HG02623 (cell line): ENCODE data around the gene CNR2.
"Not testable (repeated sequence)": the region's sequence is repeated elsewhere in the genome, so short reads cannot be mapped to it uniquely, and the experiment has no call there.

ENCODE experiments used
- ATAC-seq: cut with Tn5 transposase; IDR thresholded peaks from one replicate; pipeline ENCODE4 v1.9.1; 2021; ENCODE audit warnings: moderate library complexity; ENCODE audit not compliant: unreplicated experiment

Gene CNR2

DNA sequence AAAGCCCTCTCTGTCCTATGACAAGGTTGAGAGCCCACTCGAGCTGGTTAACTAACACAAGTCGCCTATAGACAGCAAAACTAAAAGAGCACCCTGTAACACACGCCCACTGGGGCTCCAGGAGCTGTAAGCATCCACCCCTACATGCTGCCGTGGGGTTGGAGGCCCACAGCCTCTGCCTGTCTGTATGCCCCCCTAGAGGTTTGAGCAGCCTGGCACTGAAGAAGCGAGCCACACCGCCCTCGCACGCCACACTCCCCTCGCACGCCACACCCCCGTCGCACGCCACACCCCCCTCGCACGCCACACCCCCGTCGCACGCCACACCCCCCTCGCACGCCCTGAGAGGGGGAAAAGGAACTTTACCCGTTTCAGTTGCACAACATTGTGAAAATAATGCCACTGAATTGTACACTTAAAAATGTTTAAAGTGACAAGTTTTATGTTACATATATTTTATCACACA, 74.7 kb downstream of the CNR2 start:
- no peak for ATAC-seq

DNA sequence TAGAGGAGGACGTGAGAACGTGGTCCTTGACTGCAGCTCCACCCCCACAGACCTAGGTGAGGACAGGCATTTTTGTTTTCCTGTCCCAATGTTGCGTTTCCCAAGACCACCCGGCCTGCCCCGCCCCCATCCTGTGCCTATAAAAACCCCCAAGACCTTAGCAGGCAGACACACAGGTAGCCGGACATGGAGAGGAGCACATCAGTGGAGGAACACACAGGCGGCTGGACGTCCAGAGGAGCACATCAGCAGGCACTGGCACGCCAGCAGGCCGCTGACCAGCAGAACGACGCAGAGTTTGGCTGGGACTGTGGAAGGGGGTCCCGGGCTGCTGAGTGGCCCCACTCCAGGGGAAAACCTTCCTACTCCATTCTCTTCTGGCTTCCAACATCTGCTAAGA, 75.3 kb downstream of the CNR2 start:
- ATAC-seq: no peak

DNA sequence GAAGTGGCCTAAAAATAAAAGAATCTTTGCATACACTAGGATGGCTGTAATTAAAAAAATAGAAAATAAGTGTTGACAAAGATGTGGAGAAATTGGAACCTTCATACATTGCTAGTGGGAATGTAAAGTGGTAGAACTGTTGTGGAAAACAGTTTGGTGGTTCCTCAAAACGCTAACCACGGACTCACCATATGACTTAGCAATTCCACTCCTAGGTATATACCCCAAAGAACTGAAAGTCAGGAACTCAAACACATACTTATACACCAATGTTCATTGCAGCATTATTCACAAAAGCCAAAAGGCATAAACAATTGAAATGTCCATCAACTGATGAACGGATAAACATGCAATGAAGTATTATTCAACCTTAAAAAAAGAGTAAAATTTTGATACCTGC, 77.1 kb downstream of the CNR2 start:
- no peak for ATAC-seq

DNA sequence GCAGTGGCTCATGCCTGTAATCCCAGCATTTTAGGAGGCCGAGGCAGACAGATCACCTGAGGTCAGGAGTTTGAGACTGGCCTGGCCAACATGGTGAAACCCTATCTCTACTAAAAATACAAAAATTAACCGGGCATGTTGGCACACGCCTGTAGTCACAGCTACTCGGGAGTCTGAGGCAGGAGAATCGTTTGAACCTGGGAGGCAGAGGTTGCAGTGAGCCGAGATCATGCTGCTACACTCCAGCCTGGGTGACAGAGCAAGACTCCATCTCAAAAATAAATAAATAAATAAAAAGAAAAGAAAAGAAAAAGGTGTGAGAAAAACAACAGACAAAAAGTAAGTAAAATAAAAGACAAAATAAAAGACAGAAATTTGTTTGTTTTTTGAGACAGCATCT, 79.0 kb downstream of the CNR2 start:
- not testable (repeated sequence) for ATAC-seq

DNA sequence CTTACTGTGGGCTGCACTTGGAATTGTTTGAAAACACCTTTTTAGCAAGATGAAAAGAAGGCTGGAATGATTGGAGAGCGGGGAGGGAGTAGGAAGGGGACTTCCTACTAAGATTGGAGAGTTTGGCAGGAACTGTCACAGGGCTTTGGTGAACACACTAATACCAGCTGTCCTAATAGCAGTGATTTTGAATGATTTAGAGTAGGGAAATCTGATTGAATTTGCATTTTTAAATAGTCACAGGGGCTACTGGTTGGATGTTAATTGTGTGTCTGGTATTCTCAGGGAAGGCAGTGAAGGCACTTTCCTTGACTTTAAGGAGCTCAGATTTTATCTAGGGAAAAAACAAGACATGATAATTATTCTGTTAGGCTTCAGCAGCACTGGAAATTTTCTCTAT, 85.4 kb downstream of the CNR2 start:
- ATAC-seq: no peak

DNA sequence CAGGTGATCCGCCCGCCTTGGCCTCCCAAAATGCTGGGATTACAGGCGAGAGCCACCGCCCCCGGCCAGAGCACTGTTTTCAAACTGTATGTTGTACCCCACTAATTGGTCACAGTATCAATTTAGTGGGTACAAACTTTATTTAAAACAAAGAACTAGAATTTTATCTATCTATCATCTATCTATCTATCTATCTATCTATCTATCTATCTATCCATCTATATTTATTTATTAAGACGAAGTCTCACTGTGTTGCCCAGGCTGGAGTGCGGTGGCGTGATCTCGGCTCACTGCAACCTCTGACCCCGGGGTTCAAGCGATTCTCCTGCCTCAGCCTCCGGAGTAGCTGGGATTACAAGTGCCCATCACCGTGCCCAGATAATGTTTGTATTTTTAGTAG, 86.6 kb downstream of the CNR2 start:
- ATAC-seq: not testable (repeated sequence)

DNA sequence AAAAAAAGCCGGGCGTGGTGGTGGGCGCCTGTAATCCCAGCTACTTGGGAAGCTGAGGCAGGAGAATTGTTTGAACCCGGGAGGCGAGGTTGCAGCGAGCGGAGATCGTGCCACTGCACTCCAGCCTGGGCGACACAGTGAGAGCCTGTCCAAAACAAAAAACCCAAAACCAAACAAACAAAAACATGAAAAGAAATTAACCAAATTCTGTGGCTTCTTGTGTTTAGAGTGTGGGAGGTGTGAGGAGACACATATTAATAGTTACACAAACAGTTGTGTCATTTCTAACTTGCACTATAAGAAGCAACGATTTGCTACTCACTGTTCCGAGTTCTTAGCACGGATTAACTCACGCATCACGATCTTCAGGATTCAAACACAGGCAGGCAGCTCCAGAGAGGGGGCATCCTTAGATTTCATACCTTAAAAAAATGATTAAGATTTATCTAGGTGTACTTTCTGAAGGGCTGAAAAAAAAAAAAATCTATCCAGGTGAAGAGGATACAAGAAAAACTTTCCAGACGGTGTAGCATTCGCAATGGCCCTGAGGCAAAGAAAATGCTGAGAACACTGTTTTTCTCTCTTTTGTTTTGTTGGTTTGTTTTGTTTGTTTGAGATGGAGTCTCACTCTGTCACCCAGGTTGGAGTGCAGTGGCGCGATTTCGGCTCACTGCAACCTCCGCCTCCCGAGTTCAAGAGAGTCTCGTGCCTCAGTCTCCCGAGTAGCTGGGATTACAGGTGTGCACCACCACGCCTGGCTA, 87.2 kb downstream of the CNR2 start:
- no peak for ATAC-seq

DNA sequence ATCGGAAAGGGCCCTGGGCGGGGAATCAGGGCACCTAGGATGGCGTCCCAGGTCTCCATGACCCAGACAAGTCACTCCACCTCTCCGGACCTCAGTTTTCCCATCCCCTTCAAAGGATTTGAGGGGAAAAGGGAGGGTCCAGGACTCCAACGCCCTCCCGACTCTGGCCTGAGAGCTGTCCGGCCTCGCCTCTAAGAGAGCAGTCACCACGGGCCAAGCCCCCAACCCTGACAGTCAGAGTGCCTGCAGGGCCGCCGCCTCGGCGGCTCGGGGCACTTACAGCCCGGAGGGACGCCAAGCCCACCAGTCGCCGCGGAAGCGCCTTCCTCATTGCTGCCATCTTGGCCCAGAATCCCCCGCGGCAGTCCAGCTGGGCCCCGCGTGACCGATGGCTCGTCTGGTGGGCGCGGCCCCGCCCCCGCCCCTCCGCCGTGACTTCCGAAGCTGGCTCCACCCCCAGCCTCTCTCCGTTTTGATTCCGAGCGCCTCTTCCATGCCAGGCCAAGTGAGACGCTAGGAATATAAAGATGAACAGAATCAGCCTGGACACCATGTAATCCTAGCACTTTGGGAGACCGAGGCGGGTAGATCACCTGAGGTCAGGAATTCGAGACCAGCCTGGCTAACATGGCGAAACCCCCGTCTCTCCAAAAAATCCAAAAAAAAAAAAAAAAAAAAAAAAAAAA, 87.9 kb downstream of the CNR2 start, which contains the start of gene HMGCL:
HMGCL (minus strand) TSS at position 354 of the 686 bp plus-strand sequence; CDS start at position 340, 14 bp downstream.
- ATAC-seq: peak; percentile 67

DNA sequence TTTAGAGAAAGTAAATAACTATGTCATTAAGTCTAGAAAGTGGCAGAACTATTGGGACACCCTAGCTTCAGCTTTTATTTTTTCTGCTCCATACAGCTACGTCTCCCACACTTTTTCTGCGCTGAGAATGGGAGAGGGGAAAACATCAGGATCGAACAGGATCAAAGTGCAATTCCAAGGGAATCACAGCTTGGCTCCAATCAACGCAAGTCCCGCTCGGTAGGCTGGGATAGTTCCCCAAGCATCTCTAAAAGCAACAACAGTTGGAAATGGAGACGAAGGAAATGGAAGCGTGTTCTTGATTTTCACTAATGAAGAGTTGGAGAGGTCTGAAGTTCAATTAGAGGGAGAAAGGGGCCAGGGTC, 88.5 kb downstream of the CNR2 start:
- no peak for ATAC-seq

DNA sequence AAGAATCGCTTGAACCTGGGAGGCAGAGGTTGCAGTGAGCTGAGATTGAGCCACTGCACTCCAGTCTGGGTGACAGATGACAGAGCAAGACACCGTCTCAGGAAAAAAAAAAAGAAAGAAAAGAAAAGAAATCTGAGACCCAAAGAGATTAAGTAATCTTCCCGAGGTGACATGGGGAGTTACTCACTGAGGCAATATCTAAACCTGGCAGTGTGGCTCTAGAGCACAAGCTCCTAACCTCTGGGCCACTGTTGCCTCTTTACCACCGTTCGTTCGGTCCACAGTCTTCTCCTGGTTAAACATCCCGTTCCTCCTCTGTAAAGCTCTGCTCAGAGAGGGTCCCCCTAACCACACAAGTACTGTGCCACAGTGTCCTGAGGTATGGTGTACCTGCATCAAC, 89.4 kb downstream of the CNR2 start:
- no peak for ATAC-seq
